K562 (cell line): ENCODE results near the gene ACTN3. TPM values are rescaled to one million over a fixed set of nuclear protein-coding genes. Genes with fewer than 3 reads are reported as not detected.
A peak's percentile ranks its signal among the peaks of the same experiment; 100 is the strongest.

Source experiments
- PTBP1 ChIP-seq: fragments of 200-400 bp; formaldehyde crosslinking; IDR thresholded peaks from 2 replicates; pipeline ENCODE4 v1.6.1; 2017; ENCODE audit warnings: low read depth, low read length
- XRCC4 ChIP-seq: IDR thresholded peaks from one replicate; pipeline ENCODE4 v1.6.1; 2011; ENCODE audit not compliant: insufficient read depth, insufficient read length; ENCODE audit errors: extremely low read depth
- ZBTB49 ChIP-seq: sonication (generic); formaldehyde crosslinking; IDR thresholded peaks from 2 replicates; pipeline ENCODE4 v1.8.0; 2022; ENCODE audit warnings: missing genetic modification reagents, mild to moderate bottlenecking, borderline replicate concordance
- ZNF551 ChIP-seq: fragments of 250-450 bp; sonication (Bioruptor Pico); IDR thresholded peaks from 2 replicates; pipeline ENCODE4 v1.5.0; 2021; ENCODE audit warnings: mild to moderate bottlenecking, moderate library complexity
- polyA plus RNA-seq, 8 experiments: library from polyadenylated mRNA; depleted of rRNA in 4 of 8; stranded (reverse) in 5 of 8; unstranded in 3 of 8; fragments of >200 nt; fragmentation: Nextera tagmentation in 2 of 8; fragmentation: Illumina TruSeq in 1 of 8; extraction: Ambion mirVana in 2 of 8; extraction: Trizol in 1 of 8; gene quantifications; 2 replicates each; pipeline versions ENCODE4 v1.2.1 to v1.2.3, GENCODE V29; 2011 to 2014; ENCODE audit warnings: inconsistent platforms in 1 of 8, missing spikeins in 1 of 8
- total RNA-seq, 7 experiments: library from RNA; depleted of rRNA in 6 of 7; stranded (reverse); fragments of >200 nt in 6 of 7; fragmentation: Illumina TruSeq in 2 of 7; extraction: Trizol in 2 of 7; gene quantifications; 2 replicates each; pipeline versions ENCODE4 v1.2.1 to v1.2.3, GENCODE V29; 2011 to 2021; ENCODE audit warnings: low replicate concordance in 1 of 7
- TF ChIP-seq, protein P1 (sequence below): fragments of 450-650 bp; IDR thresholded peaks from 2 replicates; pipeline ENCODE4 v1.6.1; 2016; ENCODE audit warnings: mild to moderate bottlenecking, moderate library complexity

The ACTN3 gene
- total and polyA plus RNA-seq, 9 of the 15 experiments (the other 6 are each of a cell fraction or from before 2014, with no cell fraction given), result not detected

GRCh38 chr11:66592457-66593302 is 46.0 kb downstream of the ACTN3 start, which contains the start of the genes CCDC87 and CCS (continued):
- TF ChIP-seq, protein P1, sequence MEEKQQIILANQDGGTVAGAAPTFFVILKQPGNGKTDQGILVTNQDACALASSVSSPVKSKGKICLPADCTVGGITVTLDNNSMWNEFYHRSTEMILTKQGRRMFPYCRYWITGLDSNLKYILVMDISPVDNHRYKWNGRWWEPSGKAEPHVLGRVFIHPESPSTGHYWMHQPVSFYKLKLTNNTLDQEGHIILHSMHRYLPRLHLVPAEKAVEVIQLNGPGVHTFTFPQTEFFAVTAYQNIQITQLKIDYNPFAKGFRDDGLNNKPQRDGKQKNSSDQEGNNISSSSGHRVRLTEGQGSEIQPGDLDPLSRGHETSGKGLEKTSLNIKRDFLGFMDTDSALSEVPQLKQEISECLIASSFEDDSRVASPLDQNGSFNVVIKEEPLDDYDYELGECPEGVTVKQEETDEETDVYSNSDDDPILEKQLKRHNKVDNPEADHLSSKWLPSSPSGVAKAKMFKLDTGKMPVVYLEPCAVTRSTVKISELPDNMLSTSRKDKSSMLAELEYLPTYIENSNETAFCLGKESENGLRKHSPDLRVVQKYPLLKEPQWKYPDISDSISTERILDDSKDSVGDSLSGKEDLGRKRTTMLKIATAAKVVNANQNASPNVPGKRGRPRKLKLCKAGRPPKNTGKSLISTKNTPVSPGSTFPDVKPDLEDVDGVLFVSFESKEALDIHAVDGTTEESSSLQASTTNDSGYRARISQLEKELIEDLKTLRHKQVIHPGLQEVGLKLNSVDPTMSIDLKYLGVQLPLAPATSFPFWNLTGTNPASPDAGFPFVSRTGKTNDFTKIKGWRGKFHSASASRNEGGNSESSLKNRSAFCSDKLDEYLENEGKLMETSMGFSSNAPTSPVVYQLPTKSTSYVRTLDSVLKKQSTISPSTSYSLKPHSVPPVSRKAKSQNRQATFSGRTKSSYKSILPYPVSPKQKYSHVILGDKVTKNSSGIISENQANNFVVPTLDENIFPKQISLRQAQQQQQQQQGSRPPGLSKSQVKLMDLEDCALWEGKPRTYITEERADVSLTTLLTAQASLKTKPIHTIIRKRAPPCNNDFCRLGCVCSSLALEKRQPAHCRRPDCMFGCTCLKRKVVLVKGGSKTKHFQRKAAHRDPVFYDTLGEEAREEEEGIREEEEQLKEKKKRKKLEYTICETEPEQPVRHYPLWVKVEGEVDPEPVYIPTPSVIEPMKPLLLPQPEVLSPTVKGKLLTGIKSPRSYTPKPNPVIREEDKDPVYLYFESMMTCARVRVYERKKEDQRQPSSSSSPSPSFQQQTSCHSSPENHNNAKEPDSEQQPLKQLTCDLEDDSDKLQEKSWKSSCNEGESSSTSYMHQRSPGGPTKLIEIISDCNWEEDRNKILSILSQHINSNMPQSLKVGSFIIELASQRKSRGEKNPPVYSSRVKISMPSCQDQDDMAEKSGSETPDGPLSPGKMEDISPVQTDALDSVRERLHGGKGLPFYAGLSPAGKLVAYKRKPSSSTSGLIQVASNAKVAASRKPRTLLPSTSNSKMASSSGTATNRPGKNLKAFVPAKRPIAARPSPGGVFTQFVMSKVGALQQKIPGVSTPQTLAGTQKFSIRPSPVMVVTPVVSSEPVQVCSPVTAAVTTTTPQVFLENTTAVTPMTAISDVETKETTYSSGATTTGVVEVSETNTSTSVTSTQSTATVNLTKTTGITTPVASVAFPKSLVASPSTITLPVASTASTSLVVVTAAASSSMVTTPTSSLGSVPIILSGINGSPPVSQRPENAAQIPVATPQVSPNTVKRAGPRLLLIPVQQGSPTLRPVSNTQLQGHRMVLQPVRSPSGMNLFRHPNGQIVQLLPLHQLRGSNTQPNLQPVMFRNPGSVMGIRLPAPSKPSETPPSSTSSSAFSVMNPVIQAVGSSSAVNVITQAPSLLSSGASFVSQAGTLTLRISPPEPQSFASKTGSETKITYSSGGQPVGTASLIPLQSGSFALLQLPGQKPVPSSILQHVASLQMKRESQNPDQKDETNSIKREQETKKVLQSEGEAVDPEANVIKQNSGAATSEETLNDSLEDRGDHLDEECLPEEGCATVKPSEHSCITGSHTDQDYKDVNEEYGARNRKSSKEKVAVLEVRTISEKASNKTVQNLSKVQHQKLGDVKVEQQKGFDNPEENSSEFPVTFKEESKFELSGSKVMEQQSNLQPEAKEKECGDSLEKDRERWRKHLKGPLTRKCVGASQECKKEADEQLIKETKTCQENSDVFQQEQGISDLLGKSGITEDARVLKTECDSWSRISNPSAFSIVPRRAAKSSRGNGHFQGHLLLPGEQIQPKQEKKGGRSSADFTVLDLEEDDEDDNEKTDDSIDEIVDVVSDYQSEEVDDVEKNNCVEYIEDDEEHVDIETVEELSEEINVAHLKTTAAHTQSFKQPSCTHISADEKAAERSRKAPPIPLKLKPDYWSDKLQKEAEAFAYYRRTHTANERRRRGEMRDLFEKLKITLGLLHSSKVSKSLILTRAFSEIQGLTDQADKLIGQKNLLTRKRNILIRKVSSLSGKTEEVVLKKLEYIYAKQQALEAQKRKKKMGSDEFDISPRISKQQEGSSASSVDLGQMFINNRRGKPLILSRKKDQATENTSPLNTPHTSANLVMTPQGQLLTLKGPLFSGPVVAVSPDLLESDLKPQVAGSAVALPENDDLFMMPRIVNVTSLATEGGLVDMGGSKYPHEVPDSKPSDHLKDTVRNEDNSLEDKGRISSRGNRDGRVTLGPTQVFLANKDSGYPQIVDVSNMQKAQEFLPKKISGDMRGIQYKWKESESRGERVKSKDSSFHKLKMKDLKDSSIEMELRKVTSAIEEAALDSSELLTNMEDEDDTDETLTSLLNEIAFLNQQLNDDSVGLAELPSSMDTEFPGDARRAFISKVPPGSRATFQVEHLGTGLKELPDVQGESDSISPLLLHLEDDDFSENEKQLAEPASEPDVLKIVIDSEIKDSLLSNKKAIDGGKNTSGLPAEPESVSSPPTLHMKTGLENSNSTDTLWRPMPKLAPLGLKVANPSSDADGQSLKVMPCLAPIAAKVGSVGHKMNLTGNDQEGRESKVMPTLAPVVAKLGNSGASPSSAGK, result peak; percentile 88
- TF ChIP-seq ZNF551 (CRISPR knock-in tag), result no peak
- no peak for TF ChIP-seq XRCC4
- TF ChIP-seq PTBP1, result no peak
- no peak for TF ChIP-seq ZBTB49
